ENCODE data around the gene FREM1.

GRCh38 chr9:14687042-14687719, 223.0 kb downstream of the FREM1 start:
- TF ChIP-seq CTCF (IDR thresholded peaks at IDR 0.05) = no peak
- no peak for TF ChIP-seq POLR2A (IDR thresholded peaks at IDR 0.05)

Measured in thyroid gland (tissue), 4 donors.